Panc1 (cell line): ENCODE measurements around the gene CACNA2D4.

ENCODE experiments used
- POLR2AphosphoS5 ChIP-seq: IDR thresholded peaks from 2 replicates; pipeline ENCODE4 v1.6.1; 2012; ENCODE audit warnings: mild to moderate bottlenecking, low read depth, low read length, moderate library complexity
- SIN3A ChIP-seq: IDR thresholded peaks from 2 replicates; pipeline ENCODE4 v1.6.1; 2012; ENCODE audit warnings: low read depth, mild to moderate bottlenecking, low read length, moderate library complexity, borderline replicate concordance; ENCODE audit not compliant: insufficient read depth
- TCF7L2 ChIP-seq: IDR thresholded peaks from 2 replicates; pipeline ENCODE4 v1.6.1; 2011; ENCODE audit warnings: mild to moderate bottlenecking, low read depth, low read length, inconsistent platforms
- TF ChIP-seq, protein P1 (sequence below): fragments of 450-650 bp; IDR thresholded peaks from 2 replicates; pipeline ENCODE4 v1.5.1; 2017; ENCODE audit warnings: mild to moderate bottlenecking
- TF ChIP-seq, protein P2 (sequence below), 2 experiments: IDR thresholded peaks; 2 replicates each; pipeline ENCODE4 v1.6.1; 2011 to 2012; ENCODE audit warnings: low read depth in 2 of 2, control low read depth in 1 of 2, low read length in 1 of 2, mild to moderate bottlenecking in 1 of 2, moderate library complexity in 1 of 2; ENCODE audit not compliant: insufficient read depth in 1 of 2

DNA sequence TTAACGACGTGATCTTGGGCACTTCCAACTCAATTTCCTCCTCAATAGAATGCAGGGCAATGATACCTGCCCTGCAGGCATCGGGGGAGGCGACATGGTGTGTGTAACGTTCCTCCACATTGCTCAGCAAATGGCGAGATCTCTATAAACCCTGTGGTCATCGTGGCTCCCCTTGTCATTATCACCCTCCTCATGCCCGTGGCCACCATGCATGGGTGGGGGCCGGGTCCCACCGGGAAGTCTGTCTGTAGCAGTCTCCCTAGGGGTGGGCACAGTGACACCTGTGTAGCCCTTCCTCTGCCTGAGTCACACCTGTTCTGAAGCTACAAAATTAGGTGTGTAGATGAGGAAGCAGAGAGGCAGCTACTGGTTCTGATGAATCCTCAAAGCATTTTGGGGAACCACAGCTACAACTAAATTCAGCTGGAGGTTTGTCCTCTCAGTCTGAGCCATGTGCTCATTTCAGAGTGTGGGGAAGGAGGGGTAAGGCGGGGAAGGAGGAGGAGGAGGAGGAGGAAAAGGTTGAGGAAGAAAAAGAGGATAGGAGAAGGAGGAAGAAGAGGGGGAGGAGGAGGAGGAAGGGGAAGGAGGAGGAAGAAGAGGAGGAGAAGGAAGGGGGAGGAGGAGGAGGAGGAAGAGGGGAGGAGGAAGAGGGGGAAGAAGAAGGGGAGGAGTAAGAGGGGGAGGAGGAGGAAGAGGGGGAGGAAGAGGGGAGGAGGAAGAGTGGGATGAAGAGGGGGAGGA lies 11.0 kb upstream of the CACNA2D4 start:
- TF ChIP-seq, protein P1, sequence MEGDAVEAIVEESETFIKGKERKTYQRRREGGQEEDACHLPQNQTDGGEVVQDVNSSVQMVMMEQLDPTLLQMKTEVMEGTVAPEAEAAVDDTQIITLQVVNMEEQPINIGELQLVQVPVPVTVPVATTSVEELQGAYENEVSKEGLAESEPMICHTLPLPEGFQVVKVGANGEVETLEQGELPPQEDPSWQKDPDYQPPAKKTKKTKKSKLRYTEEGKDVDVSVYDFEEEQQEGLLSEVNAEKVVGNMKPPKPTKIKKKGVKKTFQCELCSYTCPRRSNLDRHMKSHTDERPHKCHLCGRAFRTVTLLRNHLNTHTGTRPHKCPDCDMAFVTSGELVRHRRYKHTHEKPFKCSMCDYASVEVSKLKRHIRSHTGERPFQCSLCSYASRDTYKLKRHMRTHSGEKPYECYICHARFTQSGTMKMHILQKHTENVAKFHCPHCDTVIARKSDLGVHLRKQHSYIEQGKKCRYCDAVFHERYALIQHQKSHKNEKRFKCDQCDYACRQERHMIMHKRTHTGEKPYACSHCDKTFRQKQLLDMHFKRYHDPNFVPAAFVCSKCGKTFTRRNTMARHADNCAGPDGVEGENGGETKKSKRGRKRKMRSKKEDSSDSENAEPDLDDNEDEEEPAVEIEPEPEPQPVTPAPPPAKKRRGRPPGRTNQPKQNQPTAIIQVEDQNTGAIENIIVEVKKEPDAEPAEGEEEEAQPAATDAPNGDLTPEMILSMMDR: no peak
- TF ChIP-seq POLR2AphosphoS5 (no peak), TCF7L2 (no peak), SIN3A (no peak)
- TF ChIP-seq, protein P2, sequence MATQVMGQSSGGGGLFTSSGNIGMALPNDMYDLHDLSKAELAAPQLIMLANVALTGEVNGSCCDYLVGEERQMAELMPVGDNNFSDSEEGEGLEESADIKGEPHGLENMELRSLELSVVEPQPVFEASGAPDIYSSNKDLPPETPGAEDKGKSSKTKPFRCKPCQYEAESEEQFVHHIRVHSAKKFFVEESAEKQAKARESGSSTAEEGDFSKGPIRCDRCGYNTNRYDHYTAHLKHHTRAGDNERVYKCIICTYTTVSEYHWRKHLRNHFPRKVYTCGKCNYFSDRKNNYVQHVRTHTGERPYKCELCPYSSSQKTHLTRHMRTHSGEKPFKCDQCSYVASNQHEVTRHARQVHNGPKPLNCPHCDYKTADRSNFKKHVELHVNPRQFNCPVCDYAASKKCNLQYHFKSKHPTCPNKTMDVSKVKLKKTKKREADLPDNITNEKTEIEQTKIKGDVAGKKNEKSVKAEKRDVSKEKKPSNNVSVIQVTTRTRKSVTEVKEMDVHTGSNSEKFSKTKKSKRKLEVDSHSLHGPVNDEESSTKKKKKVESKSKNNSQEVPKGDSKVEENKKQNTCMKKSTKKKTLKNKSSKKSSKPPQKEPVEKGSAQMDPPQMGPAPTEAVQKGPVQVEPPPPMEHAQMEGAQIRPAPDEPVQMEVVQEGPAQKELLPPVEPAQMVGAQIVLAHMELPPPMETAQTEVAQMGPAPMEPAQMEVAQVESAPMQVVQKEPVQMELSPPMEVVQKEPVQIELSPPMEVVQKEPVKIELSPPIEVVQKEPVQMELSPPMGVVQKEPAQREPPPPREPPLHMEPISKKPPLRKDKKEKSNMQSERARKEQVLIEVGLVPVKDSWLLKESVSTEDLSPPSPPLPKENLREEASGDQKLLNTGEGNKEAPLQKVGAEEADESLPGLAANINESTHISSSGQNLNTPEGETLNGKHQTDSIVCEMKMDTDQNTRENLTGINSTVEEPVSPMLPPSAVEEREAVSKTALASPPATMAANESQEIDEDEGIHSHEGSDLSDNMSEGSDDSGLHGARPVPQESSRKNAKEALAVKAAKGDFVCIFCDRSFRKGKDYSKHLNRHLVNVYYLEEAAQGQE (IDR thresholded peaks at IDR 0.05; ENCODE audit: insufficient read depth in 1 of 2, low read depth in 2 of 2, low read length in 1 of 2): no peak
